ENCODE results near the gene SCAMP1.
A peak's percentile ranks its signal among the peaks of the same experiment; 100 is the strongest.

SCAMP1 gene

DNA sequence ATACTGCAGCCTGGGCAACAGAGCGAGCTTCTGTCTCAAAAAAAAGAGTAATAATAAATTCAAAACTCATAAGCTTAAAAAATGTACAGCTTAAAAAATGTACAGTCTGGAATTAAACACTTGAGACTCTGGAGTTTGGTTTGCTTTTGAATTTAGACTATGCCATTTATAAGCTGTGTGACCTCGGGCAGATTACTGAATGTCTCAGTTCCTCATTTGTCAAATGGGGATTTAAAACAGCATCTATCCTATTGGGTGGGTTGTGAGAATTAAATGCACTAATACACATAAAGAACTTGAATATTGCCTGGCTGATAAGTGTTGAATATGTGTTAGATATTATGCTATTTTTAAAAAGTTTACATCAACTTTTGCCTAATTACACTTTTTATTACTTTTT lies 98.4 kb downstream of the SCAMP1 start:
- H3K36me3 ChIP-seq (ENCODE audit: control insufficient read depth, insufficient read depth, low read length) = no peaks in the 10 kb centered on the region
- H3K4me2 ChIP-seq (ENCODE audit: low read length) = no peak overlapping the region
- no peaks in the 10 kb centered on the region for H3K9me3 ChIP-seq (ENCODE audit: control insufficient read depth, low read length)
- no peak overlapping the region for H3K4me3 ChIP-seq (ENCODE audit: low read depth, low read length)
- no peaks in the 10 kb centered on the region for H3K27me3 ChIP-seq (ENCODE audit: control insufficient read depth, insufficient read depth, low read length)
- H2AFZ ChIP-seq = no peak overlapping the region
- H3K79me2 ChIP-seq = no peaks in the 10 kb centered on the region
- no peaks in the 10 kb centered on the region for H3K4me1 ChIP-seq
- H3K27ac ChIP-seq = no peak overlapping the region
- H3K9ac ChIP-seq = no peak overlapping the region
- TF ChIP-seq, protein P1, sequence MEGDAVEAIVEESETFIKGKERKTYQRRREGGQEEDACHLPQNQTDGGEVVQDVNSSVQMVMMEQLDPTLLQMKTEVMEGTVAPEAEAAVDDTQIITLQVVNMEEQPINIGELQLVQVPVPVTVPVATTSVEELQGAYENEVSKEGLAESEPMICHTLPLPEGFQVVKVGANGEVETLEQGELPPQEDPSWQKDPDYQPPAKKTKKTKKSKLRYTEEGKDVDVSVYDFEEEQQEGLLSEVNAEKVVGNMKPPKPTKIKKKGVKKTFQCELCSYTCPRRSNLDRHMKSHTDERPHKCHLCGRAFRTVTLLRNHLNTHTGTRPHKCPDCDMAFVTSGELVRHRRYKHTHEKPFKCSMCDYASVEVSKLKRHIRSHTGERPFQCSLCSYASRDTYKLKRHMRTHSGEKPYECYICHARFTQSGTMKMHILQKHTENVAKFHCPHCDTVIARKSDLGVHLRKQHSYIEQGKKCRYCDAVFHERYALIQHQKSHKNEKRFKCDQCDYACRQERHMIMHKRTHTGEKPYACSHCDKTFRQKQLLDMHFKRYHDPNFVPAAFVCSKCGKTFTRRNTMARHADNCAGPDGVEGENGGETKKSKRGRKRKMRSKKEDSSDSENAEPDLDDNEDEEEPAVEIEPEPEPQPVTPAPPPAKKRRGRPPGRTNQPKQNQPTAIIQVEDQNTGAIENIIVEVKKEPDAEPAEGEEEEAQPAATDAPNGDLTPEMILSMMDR (IDR thresholded peaks at IDR 0.05) = no peak

DNA sequence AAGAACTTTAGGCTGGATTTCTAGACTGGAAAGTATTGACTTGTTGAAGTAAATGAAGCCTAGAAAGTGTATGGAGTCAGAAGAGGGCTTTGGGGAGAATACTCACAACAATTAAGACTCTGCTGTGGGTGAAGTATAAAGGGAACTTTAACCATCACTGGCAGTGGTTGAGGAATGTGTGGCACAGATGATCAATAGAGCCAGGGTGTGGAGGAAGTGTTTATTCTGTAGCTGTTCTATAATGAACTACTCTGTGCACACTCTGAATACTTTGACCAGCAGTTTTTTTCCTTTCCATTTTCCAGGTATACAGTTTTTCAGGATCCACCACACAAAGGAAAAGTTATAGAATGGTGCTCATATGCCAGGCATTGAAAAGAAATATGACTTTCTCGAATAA lies 106.7 kb downstream of the SCAMP1 start:
- Histone ChIP-seq H3K79me2 (peaks cover 2% of the 10 kb centered on the region), H3K27me3 (ENCODE audit: control insufficient read depth, insufficient read depth, low read length) (no peaks in the 10 kb centered on the region), H3K4me1 (no peaks in the 10 kb centered on the region), H3K9ac (no peak overlapping the region), H3K36me3 (ENCODE audit: control insufficient read depth, insufficient read depth, low read length) (no peaks in the 10 kb centered on the region), H2AFZ (no peak overlapping the region), H3K27ac (no peak overlapping the region), H3K4me2 (ENCODE audit: low read length) (no peak overlapping the region), H3K4me3 (ENCODE audit: low read depth, low read length) (no peak overlapping the region), H3K9me3 (ENCODE audit: control insufficient read depth, low read length) (no peaks in the 10 kb centered on the region)
- TF ChIP-seq, protein P1 (IDR thresholded peaks at IDR 0.05) = no peak

DNA sequence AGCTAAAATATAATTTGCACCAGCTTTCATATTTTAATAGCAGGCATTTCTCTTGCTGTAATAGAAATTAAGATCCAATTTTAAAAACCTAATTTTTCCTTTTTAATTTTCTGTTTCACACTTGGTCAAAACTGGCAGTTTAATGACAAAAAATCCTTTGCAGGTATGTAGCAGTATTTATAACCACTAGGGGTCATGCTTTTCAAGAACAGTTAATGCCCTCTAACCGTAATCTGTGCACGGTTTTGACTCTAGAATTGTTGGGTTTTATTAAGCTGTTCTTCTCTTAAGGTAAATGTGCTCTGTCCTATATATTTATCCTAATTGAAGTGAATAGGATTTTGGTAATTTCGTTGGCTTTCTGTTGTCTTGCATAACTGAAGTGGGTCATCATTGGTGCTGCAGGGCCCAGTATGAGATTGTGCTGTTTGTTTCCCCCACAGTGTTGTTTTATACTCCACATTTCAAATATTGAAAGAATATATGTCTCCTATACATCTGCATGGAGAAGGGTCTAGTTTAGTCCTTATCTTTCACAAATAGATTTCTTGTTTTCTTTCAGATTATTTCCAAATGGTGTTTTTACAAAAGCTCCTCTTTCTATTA lies 107.4 kb downstream of the SCAMP1 start:
- H3K9me3 ChIP-seq (ENCODE audit: control insufficient read depth, low read length) = no peaks in the 10 kb centered on the region
- H3K27me3 ChIP-seq (ENCODE audit: control insufficient read depth, insufficient read depth, low read length) = no peaks in the 10 kb centered on the region
- no peak overlapping the region for H3K4me2 ChIP-seq (ENCODE audit: low read length)
- TF ChIP-seq, protein P1 (IDR thresholded peaks at IDR 0.05) = peak; percentile 83
- no peaks in the 10 kb centered on the region for H3K36me3 ChIP-seq (ENCODE audit: control insufficient read depth, insufficient read depth, low read length)
- no peak overlapping the region for H3K9ac ChIP-seq
- no peak overlapping the region for H3K27ac ChIP-seq
- H3K79me2 ChIP-seq = peaks cover 2% of the 10 kb centered on the region
- H3K4me3 ChIP-seq (ENCODE audit: low read depth, low read length) = no peak overlapping the region
- H2AFZ ChIP-seq = no peak overlapping the region
- H3K4me1 ChIP-seq = no peaks in the 10 kb centered on the region

DNA sequence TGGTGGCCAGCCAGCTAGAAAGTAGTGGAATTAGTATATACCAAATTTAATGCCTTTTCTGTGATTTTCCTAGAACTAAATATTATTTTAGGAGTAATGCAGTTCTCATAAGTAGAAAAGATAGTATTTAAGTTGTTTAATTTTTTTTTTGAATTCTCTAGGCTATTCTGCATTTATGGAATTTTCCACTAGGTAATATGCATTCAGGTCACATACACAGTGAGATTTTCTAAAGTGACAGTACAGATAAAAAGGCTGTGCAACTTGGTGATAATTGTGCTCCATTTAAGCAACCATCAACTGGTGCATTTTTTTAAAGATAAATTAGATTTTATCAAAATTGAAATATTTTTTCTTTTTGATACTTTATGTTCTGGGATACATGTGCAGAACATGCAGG lies 111.5 kb downstream of the SCAMP1 start:
- Histone ChIP-seq H3K79me2 (peaks cover 2% of the 10 kb centered on the region), H3K27ac (no peak overlapping the region), H3K4me2 (ENCODE audit: low read length) (no peak overlapping the region), H3K4me1 (no peaks in the 10 kb centered on the region), H3K9ac (no peak overlapping the region), H2AFZ (no peak overlapping the region), H3K27me3 (ENCODE audit: control insufficient read depth, insufficient read depth, low read length) (no peaks in the 10 kb centered on the region), H3K4me3 (ENCODE audit: low read depth, low read length) (no peak overlapping the region), H3K36me3 (ENCODE audit: control insufficient read depth, insufficient read depth, low read length) (no peaks in the 10 kb centered on the region), H3K9me3 (ENCODE audit: control insufficient read depth, low read length) (no peaks in the 10 kb centered on the region)
- TF ChIP-seq, protein P1 (IDR thresholded peaks at IDR 0.05) = no peak

DNA sequence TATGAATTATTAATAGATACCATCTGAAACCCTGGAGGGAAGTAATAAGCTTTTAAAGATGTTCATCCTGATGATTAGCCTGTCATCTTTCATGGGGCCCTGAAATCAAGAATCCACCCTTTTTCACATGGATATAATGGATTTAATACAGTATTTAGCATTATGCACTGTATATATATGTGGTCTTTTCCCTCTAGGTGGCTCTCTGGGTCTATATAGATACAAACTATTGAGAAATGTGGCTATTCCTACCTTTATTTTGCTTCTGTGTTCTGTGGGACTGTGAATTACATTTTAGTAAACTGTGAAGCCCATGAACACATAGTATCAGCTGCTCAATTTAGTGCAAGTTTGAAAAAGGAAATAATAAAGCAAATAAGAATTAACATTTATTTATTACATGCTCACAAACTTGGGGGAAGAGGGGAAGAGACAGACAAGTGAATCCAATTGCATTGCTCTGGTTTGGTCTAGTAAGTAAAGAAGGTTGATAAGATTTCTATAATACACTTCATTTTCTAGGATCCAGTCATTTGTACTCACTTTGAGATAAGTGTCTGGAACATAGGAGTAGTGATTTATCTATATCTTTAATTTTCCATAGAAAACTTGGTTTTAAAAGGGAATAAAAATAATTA lies 112.2 kb downstream of the SCAMP1 start:
- H3K9me3 ChIP-seq (ENCODE audit: control insufficient read depth, low read length) = no peaks in the 10 kb centered on the region
- no peaks in the 10 kb centered on the region for H3K4me1 ChIP-seq
- H3K79me2 ChIP-seq = peaks cover 2% of the 10 kb centered on the region
- H3K36me3 ChIP-seq (ENCODE audit: control insufficient read depth, insufficient read depth, low read length) = no peaks in the 10 kb centered on the region
- TF ChIP-seq, protein P1 (IDR thresholded peaks at IDR 0.05) = no peak
- no peak overlapping the region for H3K4me2 ChIP-seq (ENCODE audit: low read length)
- no peak overlapping the region for H3K9ac ChIP-seq
- no peak overlapping the region for H2AFZ ChIP-seq
- no peak overlapping the region for H3K4me3 ChIP-seq (ENCODE audit: low read depth, low read length)
- no peaks in the 10 kb centered on the region for H3K27me3 ChIP-seq (ENCODE audit: control insufficient read depth, insufficient read depth, low read length)
- no peak overlapping the region for H3K27ac ChIP-seq

Measured in parathyroid adenoma (tissue), 2 donors.